AG10803 (cell line): ENCODE results near the gene LRP1.

Experiments used
- DNase-seq: peaks from one replicate; pipeline ENCODE4 v3.0.0; 2010; ENCODE audit warnings: low read depth
- H3K4me3 ChIP-seq: 2 replicates; pipeline ENCODE4 v1.5.1; 2011; ENCODE audit warnings: mild to moderate bottlenecking, low read length, control low read depth
- CTCF ChIP-seq: conservative IDR thresholded peaks from 2 replicates; pipeline ENCODE4 v1.5.1; 2011; ENCODE audit warnings: mild to moderate bottlenecking, low read length, control low read depth, inconsistent platforms

The LRP1 gene

GRCh38 chr12:57230381-57231155, 102.3 kb downstream of the LRP1 start:
- no peak for TF ChIP-seq CTCF
- H3K4me3 ChIP-seq, result peak overlapping the region; percentile 97
- no peak for DNase-seq

GRCh38 chr12:57231276-57232021, 103.2 kb downstream of the LRP1 start:
- TF ChIP-seq CTCF, result no peak
- H3K4me3 ChIP-seq, result peak overlapping the region; percentile 97
- no peak for DNase-seq

GRCh38 chr12:57232156-57232756, 104.0 kb downstream of the LRP1 start:
- DNase-seq, result no peak
- TF ChIP-seq CTCF, result no peak
- H3K4me3 ChIP-seq, result peak overlapping the region; percentile 97

GRCh38 chr12:57233357-57234232, 105.3 kb downstream of the LRP1 start:
- no peak for TF ChIP-seq CTCF
- peak; percentile 66 for DNase-seq
- H3K4me3 ChIP-seq, result no peak overlapping the region

- no peak overlapping the region for H3K4me3 ChIP-seq
- no peak for TF ChIP-seq CTCF
- no peak for DNase-seq
These were observed 105.9 kb downstream of the LRP1 start for GRCh38 chr12:57234233-57234570.

GRCh38 chr12:57234571-57235016, 106.3 kb downstream of the LRP1 start:
- DNase-seq, result no peak
- no peak overlapping the region for H3K4me3 ChIP-seq
- TF ChIP-seq CTCF, result no peak
